BJ (cell line): ENCODE measurements around the gene DMPK. TPM values are rescaled to one million over a fixed set of nuclear protein-coding genes. Genes with fewer than 3 reads are reported as not detected.

ENCODE experiments used
- CTCF ChIA-PET: fragments of 350-600 bp; formaldehyde crosslinking; extraction: SDS; loops from one replicate; lab custom pipeline; 2021; ENCODE audit warnings: antibody characterized with exemption, inconsistent platforms; lab: Yijun Ruan, JAX
- POLR2A ChIA-PET: fragments of 300-600 bp; sonication (Branson Sonifier 250); formaldehyde crosslinking; extraction: SDS; loops from one replicate; lab custom pipeline; 2021; ENCODE audit warnings: antibody characterized with exemption; lab: Charles Lee
- DNase-seq: peaks from one replicate; pipeline ENCODE4 v3.0.0-alpha.2; 2011; ENCODE audit warnings: low read depth
- H3K27me3 ChIP-seq: 2 replicates; pipeline ENCODE4 v1.6.0; 2011; ENCODE audit warnings: low read length; ENCODE audit not compliant: control insufficient read depth, insufficient read depth
- H3K36me3 ChIP-seq: 2 replicates; pipeline ENCODE4 v1.5.1; 2011; ENCODE audit warnings: low read length; ENCODE audit not compliant: control insufficient read depth, insufficient read depth
- H3K4me3 ChIP-seq: 2 replicates; pipeline ENCODE4 v1.5.1; 2011; ENCODE audit warnings: low read depth, mild to moderate bottlenecking, control low read depth, low read length
- polyA plus RNA-seq: library from polyadenylated mRNA; depleted of rRNA; stranded (reverse); fragments of >200 nt; gene quantifications from 2 replicates; pipeline ENCODE4 v1.2.3, GENCODE V29; 2011
- TF ChIP-seq, protein P1 (sequence below): IDR thresholded peaks from 2 replicates; pipeline ENCODE4 v1.5.1; 2011; ENCODE audit warnings: low read depth, mild to moderate bottlenecking, control low read depth, inconsistent platforms, low read length, moderate library complexity; ENCODE audit not compliant: insufficient read depth

Gene DMPK
- polyA plus RNA-seq, 1 experiment = 131 TPM

DNA sequence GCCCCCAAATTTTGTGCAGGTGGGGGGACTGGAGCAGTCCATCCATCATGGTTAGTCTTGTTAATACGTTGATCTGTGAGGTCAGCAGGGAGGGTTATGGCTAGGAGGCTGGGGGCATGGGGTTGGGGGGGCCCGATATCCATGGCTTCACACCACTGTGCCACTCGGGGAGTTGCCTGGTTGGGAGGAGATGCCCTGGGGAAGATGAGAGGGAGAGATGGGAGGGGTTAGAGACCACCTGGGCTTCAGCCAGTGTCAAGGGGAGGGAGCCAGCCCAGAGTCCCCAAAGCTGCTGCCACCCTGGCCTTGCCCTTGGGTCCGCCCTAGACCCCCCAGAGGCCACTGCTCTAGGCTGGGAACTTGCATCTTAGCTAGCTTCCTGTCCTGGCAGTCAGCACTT lies 1.8 kb upstream of the DMPK start:
- TF ChIP-seq, protein P1, sequence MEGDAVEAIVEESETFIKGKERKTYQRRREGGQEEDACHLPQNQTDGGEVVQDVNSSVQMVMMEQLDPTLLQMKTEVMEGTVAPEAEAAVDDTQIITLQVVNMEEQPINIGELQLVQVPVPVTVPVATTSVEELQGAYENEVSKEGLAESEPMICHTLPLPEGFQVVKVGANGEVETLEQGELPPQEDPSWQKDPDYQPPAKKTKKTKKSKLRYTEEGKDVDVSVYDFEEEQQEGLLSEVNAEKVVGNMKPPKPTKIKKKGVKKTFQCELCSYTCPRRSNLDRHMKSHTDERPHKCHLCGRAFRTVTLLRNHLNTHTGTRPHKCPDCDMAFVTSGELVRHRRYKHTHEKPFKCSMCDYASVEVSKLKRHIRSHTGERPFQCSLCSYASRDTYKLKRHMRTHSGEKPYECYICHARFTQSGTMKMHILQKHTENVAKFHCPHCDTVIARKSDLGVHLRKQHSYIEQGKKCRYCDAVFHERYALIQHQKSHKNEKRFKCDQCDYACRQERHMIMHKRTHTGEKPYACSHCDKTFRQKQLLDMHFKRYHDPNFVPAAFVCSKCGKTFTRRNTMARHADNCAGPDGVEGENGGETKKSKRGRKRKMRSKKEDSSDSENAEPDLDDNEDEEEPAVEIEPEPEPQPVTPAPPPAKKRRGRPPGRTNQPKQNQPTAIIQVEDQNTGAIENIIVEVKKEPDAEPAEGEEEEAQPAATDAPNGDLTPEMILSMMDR = no peak
- peaks cover 29% of the 10 kb centered on the region for H3K36me3 ChIP-seq
- H3K4me3 ChIP-seq = no peak overlapping the region
- POLR2A ChIA-PET = interaction anchor here (1.1 kb wide), 1 partner anchor 14 kb away, joined by 9 read pairs; no protein-coding TSS in a partner anchor
- CTCF ChIA-PET = interaction anchor here (0.6 to 4.1 kb wide), 3 partner anchors 12 to 33 kb away, joined by 3 to 31 read pairs (median 11); no protein-coding TSS in a partner anchor
- no peaks in the 10 kb centered on the region for H3K27me3 ChIP-seq
- DNase-seq = no peak

DNA sequence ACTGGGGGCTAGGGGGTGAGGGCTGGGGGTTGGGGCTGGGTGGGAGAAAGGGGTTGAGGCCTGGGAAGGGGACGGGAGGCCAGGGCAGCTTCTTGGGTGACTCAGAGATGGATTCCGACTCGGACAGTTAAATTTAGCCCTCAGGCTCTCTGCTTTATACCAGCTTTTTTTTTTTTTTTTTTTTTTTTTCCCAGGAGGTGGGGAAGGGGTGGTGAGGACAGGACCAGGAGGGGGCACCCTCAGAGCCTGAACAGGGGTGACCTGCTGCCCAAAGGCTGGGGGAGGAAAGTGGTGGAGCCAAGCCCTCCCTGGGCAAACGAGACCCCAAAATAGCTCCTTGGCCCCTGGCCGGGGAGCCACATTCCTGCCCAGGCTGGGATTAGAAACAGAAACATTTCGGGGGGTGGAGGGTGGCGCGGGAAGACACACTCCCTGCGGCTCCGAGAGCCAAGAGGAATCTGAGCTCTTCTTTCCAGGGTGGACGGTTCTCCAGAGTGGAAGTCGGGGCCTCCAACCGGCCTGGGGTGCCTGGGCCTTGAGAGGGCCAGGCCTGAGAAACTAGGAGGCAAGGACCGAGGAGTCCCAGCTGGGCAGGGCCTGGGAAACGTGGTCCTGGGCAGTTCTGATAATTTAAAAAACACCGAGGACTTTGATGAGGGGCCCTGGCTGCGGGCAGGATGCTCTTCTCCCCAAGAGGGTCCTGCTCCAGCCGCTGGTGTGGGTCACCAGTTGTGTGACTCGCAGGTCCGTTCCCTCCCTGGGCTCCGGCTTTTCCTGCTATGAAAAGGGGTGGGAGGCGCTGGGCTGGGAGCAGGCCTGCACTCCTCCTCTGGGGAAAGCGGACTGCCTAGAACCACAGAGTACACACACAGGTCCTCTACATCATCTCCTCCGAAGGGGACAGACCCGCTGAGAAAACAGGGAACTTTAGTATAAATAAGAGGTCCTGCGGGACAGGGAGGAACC lies 813 bp upstream of the DMPK start:
- CTCF ChIA-PET = interaction anchor here (1.0 to 4.1 kb wide), 9 partner anchors 9 to 91 kb away, joined by 3 to 31 read pairs (median 11); partner anchors contain the start of genes DMWD, QPCTL and SIX5
- peaks cover 30% of the 10 kb centered on the region for H3K36me3 ChIP-seq
- peak; percentile 42 for DNase-seq
- POLR2A ChIA-PET = interaction anchor here (0.5 to 1.4 kb wide), 11 partner anchors 10 to 603 kb away, joined by 3 to 24 read pairs (median 8); partner anchors contain the start of genes DMWD, IRF2BP1, QPCTL and SIX5
- TF ChIP-seq, protein P1 = no peak
- no peaks in the 10 kb centered on the region for H3K27me3 ChIP-seq
- peak overlapping the region; percentile 77 for H3K4me3 ChIP-seq

DNA sequence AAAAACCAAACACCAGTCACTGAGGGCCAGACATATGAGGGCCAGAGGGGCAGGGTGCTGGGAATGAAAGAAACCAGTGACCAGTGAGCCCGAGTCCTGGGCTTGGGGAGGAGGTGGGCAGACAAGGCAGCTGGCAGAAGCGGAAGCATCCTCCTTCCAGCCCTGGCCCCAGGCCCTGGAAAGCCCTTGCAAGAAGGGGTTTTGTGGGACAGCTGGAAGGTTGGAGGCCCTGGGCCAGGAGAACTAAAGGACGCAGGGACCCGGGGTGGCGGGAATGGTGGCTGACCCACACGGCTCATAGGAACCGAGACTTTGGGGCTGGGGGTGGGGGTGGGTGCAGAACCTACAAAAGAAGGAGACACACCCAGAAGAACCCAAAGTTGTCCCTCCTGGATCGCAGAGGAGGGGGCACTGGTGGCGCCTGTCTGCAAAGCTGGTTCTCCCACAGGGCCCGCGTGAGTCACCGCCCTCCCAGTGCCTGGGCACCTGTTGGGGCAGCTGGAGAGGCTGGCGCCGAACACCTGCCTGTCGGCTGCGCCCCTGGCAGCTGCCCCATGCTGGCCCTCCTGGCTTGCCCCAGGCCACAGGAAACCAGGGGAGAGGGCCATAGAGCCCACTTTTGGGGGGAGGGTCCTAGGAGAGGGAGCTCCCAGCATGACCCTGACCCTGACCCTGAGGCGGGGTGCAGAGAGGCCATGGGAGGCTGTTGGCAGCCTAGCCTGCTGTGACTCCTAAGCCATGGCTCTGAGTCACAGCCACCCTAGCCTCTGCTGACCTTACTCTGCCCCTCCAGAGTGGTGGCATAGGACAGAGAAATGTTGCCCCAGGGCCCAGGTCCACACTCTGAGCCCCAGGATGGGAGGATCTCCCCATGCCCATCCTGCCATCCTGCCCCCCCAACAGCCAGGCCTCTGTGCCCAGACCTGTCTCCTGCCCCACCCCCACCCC lies 802 bp downstream of the DMPK start:
- DNase-seq = no peak
- TF ChIP-seq, protein P1 = no peak
- Histone ChIP-seq H3K4me3 (peak overlapping the region; percentile 77), H3K27me3 (no peaks in the 10 kb centered on the region), H3K36me3 (peaks cover 37% of the 10 kb centered on the region)
- ChIA-PET POLR2A (interaction anchor here (0.5 to 1.1 kb wide), 2 partner anchors 12 to 25 kb away, joined by 3 to 10 read pairs; partner anchors contain the start of gene SIX5), CTCF (interaction anchor here (2.1 to 4.1 kb wide), 5 partner anchors 9 to 35 kb away, joined by 11 to 31 read pairs (median 16); partner anchors contain the start of genes DMWD and SIX5)

DNA sequence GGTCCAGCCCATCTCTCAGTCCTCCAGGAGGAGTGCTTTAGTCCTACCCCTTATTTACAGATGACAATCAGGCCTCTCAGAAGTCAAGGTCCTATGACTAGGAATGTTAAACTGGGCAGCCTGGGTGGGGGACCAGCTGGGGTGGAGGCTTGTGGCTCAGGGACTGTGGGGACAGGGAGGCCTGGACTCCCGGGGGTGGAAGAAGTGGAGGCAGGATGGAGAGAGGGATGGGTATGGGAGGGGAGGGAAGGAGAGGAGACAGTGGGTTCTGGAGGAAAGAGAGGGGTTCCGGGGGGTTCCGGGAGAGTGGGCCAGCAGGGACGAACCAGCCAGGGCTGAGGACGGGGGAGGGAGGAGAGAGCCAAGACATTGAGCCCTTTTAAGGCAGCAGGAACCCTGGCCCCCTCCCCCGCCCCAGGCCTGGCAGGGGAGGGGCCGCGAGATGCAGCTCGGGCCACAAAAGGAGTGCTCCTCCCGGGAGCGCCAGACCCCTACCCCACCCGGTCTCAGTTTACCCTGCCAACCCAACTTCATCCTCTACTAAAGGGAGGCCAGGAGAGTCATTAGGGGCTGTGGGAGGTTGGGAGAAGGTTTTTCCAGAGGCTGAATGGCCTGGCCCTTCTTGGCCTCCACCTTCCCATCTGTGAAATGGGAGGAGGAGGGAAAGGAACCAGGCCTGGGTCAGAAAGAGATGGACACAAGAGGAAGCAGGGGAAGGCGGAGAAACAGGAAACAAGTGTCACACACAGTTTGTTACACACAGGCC lies 1.7 kb downstream of the DMPK start:
- POLR2A ChIA-PET = interaction anchor here (1.1 kb wide), 1 partner anchor 11 kb away, joined by 3 read pairs; the partner anchor contains the start of gene SIX5
- Histone ChIP-seq H3K4me3 (peak overlapping the region; percentile 77), H3K27me3 (no peaks in the 10 kb centered on the region), H3K36me3 (peaks cover 31% of the 10 kb centered on the region)
- CTCF ChIA-PET = interaction anchor here (2.6 to 4.1 kb wide), 3 partner anchors 11 to 36 kb away, joined by 16 to 31 read pairs (median 31); partner anchors contain the start of gene SIX5
- no peak for DNase-seq
- TF ChIP-seq, protein P1 = no peak
